ENCODE data around the gene ARAP3. TPM values are rescaled to one million over a fixed set of nuclear protein-coding genes. Genes with fewer than 3 reads are reported as not detected.

ARAP3 gene
- total RNA-seq, 2 donors from 2014 or later, result 3.9 to 4.6 TPM

- Histone ChIP-seq H3K4me3 (no peak overlapping the region), H3K27me3 (no peaks in the 10 kb centered on the region), H3K9me3 (no peaks in the 10 kb centered on the region), H3K4me1 (no peaks in the 10 kb centered on the region), H3K27ac (peak overlapping the region in 1 of 4 donors; percentile 14), H3K36me3 (replicated peaks in 1 of 2; ENCODE audit: insufficient read depth in 1 of 2, low read depth in 2 of 2) (peaks cover 3 to 11% of the 10 kb centered on the region in 2 donors)
- DNase-seq, result no peak
- intact Hi-C loops (cut with DNase I), result no loop called here
- ATAC-seq, result no peak
- TF ChIP-seq CTCF (IDR thresholded peaks at IDR 0.05) (no peak), POLR2A (IDR thresholded peaks at IDR 0.05) (no peak)
- 74 to 86% methylated on average over 5 of the region's 5 CpGs for WGBS, 2 donors
These were observed 58.4 kb downstream of the ARAP3 start for GRCh38 chr5:141623611-141624010.

GRCh38 chr5:141623186-141623585, 58.8 kb downstream of the ARAP3 start:
- no peaks in the 10 kb centered on the region for H3K27me3 ChIP-seq
- no peak overlapping the region for H3K4me3 ChIP-seq
- peaks cover 3 to 11% of the 10 kb centered on the region in 2 donors for H3K36me3 ChIP-seq (replicated peaks in 1 of 2; ENCODE audit: insufficient read depth in 1 of 2, low read depth in 2 of 2)
- H3K27ac ChIP-seq, result peak overlapping the region in 1 of 4 donors; percentile 14
- DNase-seq (peak in 1 of 4 donors; percentile 45), ATAC-seq (no peak)
- TF ChIP-seq CTCF (IDR thresholded peaks at IDR 0.05), result no peak
- TF ChIP-seq POLR2A (IDR thresholded peaks at IDR 0.05), result no peak
- intact Hi-C loops (cut with DNase I), result no loop called here
- no peaks in the 10 kb centered on the region for H3K4me1 ChIP-seq
- H3K9me3 ChIP-seq, result no peaks in the 10 kb centered on the region

GRCh38 chr5:141618804-141619554, 63.1 kb downstream of the ARAP3 start, which contains the start of gene DIAPH1:
Gene DIAPH1, minus strand, starts transcription at chr5:141619000. Its CDS starts 86 bp downstream, at chr5:141618914.
- intact Hi-C loops (cut with DNase I), result no loop called here
- ATAC-seq, result peak; percentile 94
- Histone ChIP-seq H3K27ac (peak within 1 kb of the TSS; percentile 98 to 100 (median 98)), H3K4me3 (peak within 1 kb of the TSS; percentile 60 to 94), H3K9me3 (no peaks in the 10 kb centered on the region), H3K27me3 (no peaks in the 10 kb centered on the region), H3K4me1 (peaks cover 31% of the 10 kb centered on the region), H3K36me3 (replicated peaks in 1 of 2; ENCODE audit: insufficient read depth in 1 of 2, low read depth in 2 of 2) (peaks cover 0 to 1% of the 10 kb centered on the region in 2 donors)
- 2 to 13% methylated on average over 4 to 70 of the region's 70 CpGs for WGBS, 2 donors
- peak; percentile 76 to 97 (median 83) for TF ChIP-seq POLR2A (IDR thresholded peaks at IDR 0.05)
- TF ChIP-seq CTCF (IDR thresholded peaks at IDR 0.05), result peak; percentile 97 to 100 (median 99)
- peak; percentile 99 for DNase-seq

- no peak for TF ChIP-seq CTCF (IDR thresholded peaks at IDR 0.05)
- TF ChIP-seq POLR2A (IDR thresholded peaks at IDR 0.05), result peak in 2 of 3 donors; percentile 36 to 42
- no peaks in the 10 kb centered on the region for H3K27me3 ChIP-seq
- H3K36me3 ChIP-seq (replicated peaks in 1 of 2; ENCODE audit: insufficient read depth in 1 of 2, low read depth in 2 of 2), result peaks cover 0 to 1% of the 10 kb centered on the region in 2 donors
- no peaks in the 10 kb centered on the region for H3K9me3 ChIP-seq
- peaks cover 38% of the 10 kb centered on the region for H3K4me1 ChIP-seq
- peak; percentile 90 to 93 (median 90) for DNase-seq
- 0 to 1% methylated on average over 32 to 34 of the region's 36 CpGs for WGBS, 2 donors
- peak overlapping the region; percentile 60 to 94 for H3K4me3 ChIP-seq
- ATAC-seq, result peak; percentile 81
- intact Hi-C loops (cut with DNase I), result no loop called here
- peak overlapping the region; percentile 98 to 100 (median 98) for H3K27ac ChIP-seq
These were observed 63.8 kb downstream of the ARAP3 start for GRCh38 chr5:141618030-141618803.

All from body of pancreas (tissue), 4 donors.